Ovary (tissue), 9 donors: ENCODE data around the gene ARHGEF28. TPM values are rescaled to one million over a fixed set of nuclear protein-coding genes. Genes with fewer than 3 reads are reported as not detected.

ENCODE experiments used
- DNase-seq, 5 donors: peaks; one replicate each; pipeline ENCODE4 v3.0.0-alpha.2; 2019 to 2020
- H3K27ac ChIP-seq, 2 donors: fragments of 200-600 bp; one replicate each; pipeline versions ENCODE4 v1.5.1 to v1.8.0; 2019 to 2022
- H3K27me3 ChIP-seq: fragments of 200-600 bp; one replicate; pipeline ENCODE4 v1.8.0; 2022
- H3K36me3 ChIP-seq: fragments of 200-600 bp; sonication (generic); one replicate; pipeline ENCODE4 v1.5.1; 2019
- H3K4me1 ChIP-seq: one replicate; pipeline ENCODE4 v1.8.1; 2013; ENCODE audit warnings: mild to moderate bottlenecking, moderate library complexity; ENCODE audit not compliant: insufficient read depth
- H3K4me3 ChIP-seq: fragments of 200-600 bp; sonication (generic); one replicate; pipeline ENCODE4 v1.5.1; 2017
- H3K9me3 ChIP-seq, 2 donors: fragments of 200-600 bp in 1 of 2; sonication (generic) in 1 of 2; one replicate each; pipeline versions ENCODE4 v1.5.1 to v1.8.1; 2013 to 2019; ENCODE audit warnings: mild to moderate bottlenecking in 1 of 2, moderate library complexity in 1 of 2
- EP300 ChIP-seq: sonication (generic); formaldehyde crosslinking; IDR thresholded peaks from one replicate; pipeline ENCODE4 v1.6.1; 2017; ENCODE audit warnings: antibody characterized with exemption
- POLR2A ChIP-seq: fragments of 450-650 bp; IDR thresholded peaks from one replicate; pipeline ENCODE4 v1.6.1; 2017; ENCODE audit warnings: antibody characterized with exemption, mild to moderate bottlenecking, moderate library complexity
- WGBS, 3 donors: extraction: QIAGEN DNeasy Blood & Tissue Kit in 1 of 3; methylation state at CpG; one replicate each; pipeline versions ENCODE4 v1.1.5 to v1.1.7; 2013 to 2017; 5-methylcytosine and 5-hydroxymethylcytosine counted together
- intact Hi-C, 4 donors: fragments of 100-400 bp; cut with DNase I; formaldehyde crosslinking; loops; one replicate each; pipeline versions ENCODE4 v1.11.0 to v1.15.1; 2022 to 2023
- polyA plus RNA-seq, 2 donors: library from polyadenylated mRNA; stranded (reverse); fragments of 200-250 nt in 1 of 2; fragments of 350-450 nt in 1 of 2; fragmentation: Illumina TruSeq in 1 of 2; extraction: RNeasy Lipid Tissue Mini Kit (QIAGEN cat#74804) in 1 of 2; gene quantifications; one replicate each; pipeline ENCODE4 v1.2.3, GENCODE V29; 2013 to 2014
- total RNA-seq, 7 donors: library from RNA; depleted of rRNA in 2 of 7; stranded (reverse); fragments of >200 nt in 2 of 7; fragmentation: NEBNext Ultra II Directional in 3 of 7; extraction: Animal tissue kit (Norgen Biotek cat#: 25700) in 3 of 7; gene quantifications; one replicate each; pipeline versions ENCODE4 v1.1.0 to v1.2.4, GENCODE V29; 2016 to 2023
- TF ChIP-seq, protein P1 (sequence below), 3 donors: fragments of 450-650 bp in 2 of 3; fragments of 200-600 bp in 1 of 3; IDR thresholded peaks; one replicate each; pipeline versions ENCODE4 v1.5.1 to v1.8.0; 2016 to 2022; ENCODE audit warnings: antibody characterized with exemption in 3 of 3, mild to moderate bottlenecking in 1 of 3
- donor health status: DM: no; HTN: no; CAD: no; lungs with moderate emphysema.
- donor health status: DM: no; HTN: no; CAD: no.
- donor health status: Bipolar disorder and iron deficiency.
- donor health status: DM: yes; HTN: yes; CAD: no.
- donor health status: DM: no; HTN: no; CAD: no.
- donor health status: DM: yes; HTN: yes; CAD: no.

The ARHGEF28 gene
- total and polyA plus RNA-seq, 9 donors: 21.5 to 75.6 (median 35.0) TPM

DNA sequence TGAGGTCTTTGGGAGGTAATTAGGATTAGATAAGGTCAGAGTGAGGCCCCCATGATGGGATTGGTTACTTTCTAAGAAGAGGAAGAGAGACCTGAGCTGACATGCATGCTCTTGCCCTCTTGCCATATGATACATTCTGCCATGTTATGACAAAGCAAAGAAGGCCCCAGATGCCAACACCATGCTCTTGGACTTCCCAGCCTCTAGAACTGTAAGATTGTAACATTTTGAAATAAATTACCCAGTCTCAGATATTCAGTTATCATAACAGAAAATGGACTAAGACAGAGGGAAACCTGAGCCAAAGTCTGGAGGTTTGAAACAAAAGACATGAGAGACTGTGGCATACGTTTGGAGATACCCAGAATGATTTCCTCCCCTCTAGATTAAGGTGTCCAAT, 318.6 kb downstream of the ARHGEF28 start:
- DNase-seq: no peak

DNA sequence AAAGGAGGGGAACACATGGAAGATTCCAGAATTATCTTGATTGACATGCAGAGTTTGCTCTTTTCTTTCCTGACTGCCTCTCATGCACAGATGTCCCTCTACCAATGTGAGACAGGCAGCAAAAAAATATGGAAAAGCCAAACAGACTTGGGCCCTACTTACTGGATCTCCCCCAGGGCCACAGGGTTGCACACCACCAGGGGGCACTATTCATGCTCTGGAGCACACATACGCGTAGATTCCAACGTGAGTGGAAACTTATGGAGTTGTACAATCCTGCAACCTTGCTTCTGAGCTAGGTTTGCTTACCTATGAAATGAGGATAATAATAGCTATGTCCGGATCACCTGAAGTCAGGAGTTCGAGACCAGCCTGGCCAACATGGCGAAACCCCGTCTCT, 319.5 kb downstream of the ARHGEF28 start:
- DNase-seq: no peak
- no peak for TF ChIP-seq EP300
- TF ChIP-seq, protein P1, sequence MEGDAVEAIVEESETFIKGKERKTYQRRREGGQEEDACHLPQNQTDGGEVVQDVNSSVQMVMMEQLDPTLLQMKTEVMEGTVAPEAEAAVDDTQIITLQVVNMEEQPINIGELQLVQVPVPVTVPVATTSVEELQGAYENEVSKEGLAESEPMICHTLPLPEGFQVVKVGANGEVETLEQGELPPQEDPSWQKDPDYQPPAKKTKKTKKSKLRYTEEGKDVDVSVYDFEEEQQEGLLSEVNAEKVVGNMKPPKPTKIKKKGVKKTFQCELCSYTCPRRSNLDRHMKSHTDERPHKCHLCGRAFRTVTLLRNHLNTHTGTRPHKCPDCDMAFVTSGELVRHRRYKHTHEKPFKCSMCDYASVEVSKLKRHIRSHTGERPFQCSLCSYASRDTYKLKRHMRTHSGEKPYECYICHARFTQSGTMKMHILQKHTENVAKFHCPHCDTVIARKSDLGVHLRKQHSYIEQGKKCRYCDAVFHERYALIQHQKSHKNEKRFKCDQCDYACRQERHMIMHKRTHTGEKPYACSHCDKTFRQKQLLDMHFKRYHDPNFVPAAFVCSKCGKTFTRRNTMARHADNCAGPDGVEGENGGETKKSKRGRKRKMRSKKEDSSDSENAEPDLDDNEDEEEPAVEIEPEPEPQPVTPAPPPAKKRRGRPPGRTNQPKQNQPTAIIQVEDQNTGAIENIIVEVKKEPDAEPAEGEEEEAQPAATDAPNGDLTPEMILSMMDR (IDR thresholded peaks at IDR 0.05): no peak
- TF ChIP-seq POLR2A: no peak
- H3K36me3 ChIP-seq: no peaks in the 10 kb centered on the region
- H3K4me3 ChIP-seq: no peak overlapping the region
- peaks cover 13% of the 10 kb centered on the region for H3K4me1 ChIP-seq
- 93 to 96% (median 94%) methylated on average over 7 of the region's 7 CpGs for WGBS, 3 donors
- no peaks in the 10 kb centered on the region for H3K27me3 ChIP-seq
- intact Hi-C loops: no loop called here
- H3K27ac ChIP-seq: no peak overlapping the region
- H3K9me3 ChIP-seq: no peaks in the 10 kb centered on the region

More for the DNA sequence above, 318.6 kb downstream of the ARHGEF28 start:
- intact Hi-C loops: no loop called here
- TF ChIP-seq EP300 (no peak), POLR2A (no peak)
- TF ChIP-seq, protein P1 (IDR thresholded peaks at IDR 0.05): no peak
- Histone ChIP-seq H3K36me3 (no peaks in the 10 kb centered on the region), H3K9me3 (no peaks in the 10 kb centered on the region), H3K4me3 (no peak overlapping the region), H3K27me3 (no peaks in the 10 kb centered on the region), H3K27ac (no peak overlapping the region), H3K4me1 (peaks cover 13% of the 10 kb centered on the region)
- WGBS, 3 donors: 88 to 91% (median 88%) methylated on average over 1 of the region's 1 CpG

DNA sequence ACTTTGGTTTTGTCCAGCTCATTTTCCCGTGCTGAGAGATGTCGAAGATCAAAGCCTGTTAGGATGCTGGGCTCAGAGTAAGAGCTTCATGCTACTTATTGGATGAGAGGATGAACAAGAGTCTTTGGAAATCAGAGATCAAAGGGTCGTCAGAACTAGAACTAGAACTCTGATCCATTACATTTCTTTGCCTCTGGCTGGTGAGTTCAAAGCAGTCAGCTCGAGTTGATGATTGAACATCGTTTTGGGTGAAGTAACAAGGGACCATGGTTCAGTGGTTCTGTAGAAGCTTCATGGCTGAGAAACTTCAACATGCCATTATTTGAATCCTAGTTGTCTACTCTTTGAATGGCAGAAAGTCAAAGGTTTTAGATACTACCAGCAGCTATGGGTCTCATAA, 320.3 kb downstream of the ARHGEF28 start:
- no peaks in the 10 kb centered on the region for H3K36me3 ChIP-seq
- no peaks in the 10 kb centered on the region for H3K9me3 ChIP-seq
- no peaks in the 10 kb centered on the region for H3K27me3 ChIP-seq
- DNase-seq: no peak
- 81 to 94% (median 88%) methylated on average over 5 of the region's 5 CpGs for WGBS, 3 donors
- TF ChIP-seq, protein P1 (IDR thresholded peaks at IDR 0.05): no peak
- TF ChIP-seq EP300: no peak
- TF ChIP-seq POLR2A: no peak
- H3K4me1 ChIP-seq: peaks cover 10% of the 10 kb centered on the region
- no peak overlapping the region for H3K27ac ChIP-seq
- no peak overlapping the region for H3K4me3 ChIP-seq
- intact Hi-C loops: no loop called here

DNA sequence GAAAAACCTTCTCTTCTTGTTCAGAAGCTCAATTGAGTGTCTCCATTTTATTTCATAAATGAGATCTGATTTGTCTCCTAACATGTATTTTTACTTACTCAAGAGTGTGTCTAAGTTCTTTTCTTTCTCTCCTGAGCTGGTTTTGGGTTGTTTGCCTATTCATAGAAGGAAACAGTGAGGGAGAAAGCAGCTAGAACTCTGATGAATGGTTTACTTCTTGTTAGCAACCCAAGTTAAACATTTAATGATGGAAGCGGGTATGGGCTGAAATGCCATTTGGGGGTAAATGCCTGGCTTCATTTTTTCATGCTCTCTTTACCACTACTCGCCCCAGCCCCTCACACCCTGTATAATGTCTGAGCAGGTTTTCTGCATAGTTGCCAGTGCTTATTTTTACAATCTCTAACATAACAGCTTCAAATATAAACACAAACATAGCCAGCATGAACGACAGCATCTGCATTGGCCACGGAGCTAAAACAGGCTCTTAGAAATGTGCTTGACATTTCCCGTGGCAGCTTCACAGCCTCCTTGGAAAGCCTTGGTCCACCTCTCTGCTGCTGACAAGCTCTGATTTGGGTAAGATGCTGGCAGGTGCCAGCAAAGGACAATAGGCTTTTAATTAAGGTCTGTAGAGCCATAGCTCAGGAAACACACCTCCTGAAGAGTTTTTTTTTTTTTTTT, 321.1 kb downstream of the ARHGEF28 start:
- intact Hi-C loops: no loop called here
- no peak for DNase-seq
- Histone ChIP-seq H3K4me3 (no peak overlapping the region), H3K4me1 (peaks cover 10% of the 10 kb centered on the region), H3K9me3 (no peaks in the 10 kb centered on the region), H3K36me3 (no peaks in the 10 kb centered on the region), H3K27ac (no peak overlapping the region), H3K27me3 (no peaks in the 10 kb centered on the region)
- 40 to 53% (median 43%) methylated on average over 5 of the region's 5 CpGs for WGBS, 3 donors
- TF ChIP-seq, protein P1 (IDR thresholded peaks at IDR 0.05): no peak
- TF ChIP-seq POLR2A (no peak), EP300 (no peak)
